GM18868 (cell line): Measurements from ENCODE around the gene RAP1GDS1.
A peak's percentile ranks its signal among the peaks of the same experiment; 100 is the strongest.

Experiments used
- ATAC-seq: cut with Tn5 transposase; IDR thresholded peaks from one replicate; pipeline ENCODE4 v1.9.1; 2021; ENCODE audit warnings: mild to moderate bottlenecking, moderate library complexity; ENCODE audit not compliant: unreplicated experiment

The RAP1GDS1 gene, protein sequence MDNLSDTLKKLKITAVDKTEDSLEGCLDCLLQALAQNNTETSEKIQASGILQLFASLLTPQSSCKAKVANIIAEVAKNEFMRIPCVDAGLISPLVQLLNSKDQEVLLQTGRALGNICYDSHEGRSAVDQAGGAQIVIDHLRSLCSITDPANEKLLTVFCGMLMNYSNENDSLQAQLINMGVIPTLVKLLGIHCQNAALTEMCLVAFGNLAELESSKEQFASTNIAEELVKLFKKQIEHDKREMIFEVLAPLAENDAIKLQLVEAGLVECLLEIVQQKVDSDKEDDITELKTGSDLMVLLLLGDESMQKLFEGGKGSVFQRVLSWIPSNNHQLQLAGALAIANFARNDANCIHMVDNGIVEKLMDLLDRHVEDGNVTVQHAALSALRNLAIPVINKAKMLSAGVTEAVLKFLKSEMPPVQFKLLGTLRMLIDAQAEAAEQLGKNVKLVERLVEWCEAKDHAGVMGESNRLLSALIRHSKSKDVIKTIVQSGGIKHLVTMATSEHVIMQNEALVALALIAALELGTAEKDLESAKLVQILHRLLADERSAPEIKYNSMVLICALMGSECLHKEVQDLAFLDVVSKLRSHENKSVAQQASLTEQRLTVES

DNA sequence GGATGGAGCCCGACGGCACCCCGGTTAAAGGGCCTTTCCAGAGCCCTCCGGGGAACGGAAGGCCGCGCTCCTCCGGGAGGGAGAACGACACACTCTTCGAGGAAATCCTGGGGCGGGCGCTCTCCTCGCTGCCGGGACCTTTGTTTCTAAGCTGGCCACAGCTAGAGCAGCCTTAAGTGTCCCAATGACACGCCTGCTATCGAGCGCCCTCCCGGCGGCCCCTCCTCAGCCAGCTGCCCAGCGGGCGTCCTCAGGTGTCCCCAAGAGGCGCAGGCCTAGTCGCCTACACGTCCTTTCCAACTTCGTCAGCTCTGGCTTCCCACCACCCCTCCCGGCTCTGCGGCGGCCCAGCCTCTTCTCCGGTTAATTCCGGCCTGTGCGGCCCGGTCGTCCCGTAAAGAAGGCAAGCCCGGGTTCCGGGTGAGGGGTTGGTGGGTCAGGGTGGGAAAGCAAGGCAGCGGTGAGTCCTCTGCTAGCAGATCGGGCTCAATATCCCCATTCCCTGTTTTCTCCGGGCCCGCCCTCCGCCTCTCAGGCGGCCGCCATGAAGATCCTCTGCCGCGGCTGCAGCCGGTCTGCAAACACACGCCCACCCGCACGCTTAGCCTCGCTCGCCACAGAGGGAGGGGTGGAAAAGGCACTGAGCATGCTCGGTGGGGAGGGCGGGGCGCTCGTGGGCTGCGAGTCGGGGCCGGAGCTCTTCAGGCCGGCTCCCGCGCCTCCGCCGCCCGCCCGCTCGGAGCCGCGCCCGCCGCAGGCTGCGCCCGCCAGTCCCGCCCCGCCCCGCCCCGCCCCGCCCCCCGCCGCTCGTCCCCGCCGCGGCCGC is at the start of gene RAP1GDS1:
Gene RAP1GDS1 (plus strand): TSS at position 806 of the 826 bp plus-strand sequence. CDS start 182 bp downstream, outside the sequence.
- peak; percentile 92 for ATAC-seq

DNA sequence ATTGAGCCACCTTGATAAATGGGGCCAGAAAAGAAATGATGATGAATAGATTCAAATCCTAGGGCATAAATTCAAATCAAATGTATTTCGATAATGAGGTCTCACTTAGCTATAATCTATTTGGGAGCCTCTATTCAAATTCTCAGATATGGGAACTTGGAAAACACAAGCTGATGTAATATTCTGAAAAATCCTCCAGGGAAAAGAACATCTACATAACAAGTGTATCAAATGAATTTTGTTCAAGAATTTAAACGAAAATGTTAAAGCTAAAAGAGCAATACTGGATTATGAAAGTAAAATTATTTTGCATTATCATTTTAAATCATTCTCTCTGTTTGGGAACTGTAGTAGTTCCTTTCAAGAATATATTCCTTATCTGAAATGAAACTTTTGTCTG is 38.9 kb upstream of the RAP1GDS1 start:
- no peak for ATAC-seq

DNA sequence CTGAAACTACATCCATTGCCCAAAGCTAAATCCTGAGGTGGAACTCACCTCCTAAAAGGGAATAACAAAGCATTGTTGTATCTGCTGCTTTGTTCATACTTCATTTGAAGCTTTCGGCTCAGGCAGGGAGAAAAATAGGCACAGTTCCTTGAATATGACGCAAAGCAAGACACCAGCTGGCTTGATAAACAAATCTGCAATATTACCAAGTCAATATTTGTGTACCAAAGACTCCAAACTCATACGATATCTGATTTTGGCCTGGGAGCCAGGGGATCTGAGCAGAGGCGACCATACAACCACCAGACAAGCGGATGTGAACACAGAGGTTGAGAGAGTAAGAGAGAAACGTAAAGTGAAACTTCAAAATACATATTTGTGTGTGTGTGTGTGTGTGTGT is 34.8 kb upstream of the RAP1GDS1 start:
- no peak for ATAC-seq

DNA sequence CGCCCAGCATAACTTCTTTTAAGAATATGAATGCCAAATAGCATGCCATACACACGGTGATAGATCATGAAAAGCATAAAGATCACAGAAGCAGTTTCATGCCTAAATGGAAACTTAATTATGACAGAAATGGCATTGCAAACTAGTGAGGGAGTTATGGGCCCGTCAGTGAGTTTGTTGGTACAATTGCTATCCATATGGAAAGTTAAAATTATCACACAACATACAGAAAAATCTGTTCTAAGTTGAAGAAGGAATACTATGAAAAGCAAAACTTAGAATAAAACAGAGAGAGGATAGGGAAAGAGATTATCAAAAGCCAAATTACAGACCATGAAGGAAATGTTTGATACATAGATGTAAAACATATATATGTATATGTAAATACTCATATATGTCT is 30.2 kb upstream of the RAP1GDS1 start:
- no peak for ATAC-seq

DNA sequence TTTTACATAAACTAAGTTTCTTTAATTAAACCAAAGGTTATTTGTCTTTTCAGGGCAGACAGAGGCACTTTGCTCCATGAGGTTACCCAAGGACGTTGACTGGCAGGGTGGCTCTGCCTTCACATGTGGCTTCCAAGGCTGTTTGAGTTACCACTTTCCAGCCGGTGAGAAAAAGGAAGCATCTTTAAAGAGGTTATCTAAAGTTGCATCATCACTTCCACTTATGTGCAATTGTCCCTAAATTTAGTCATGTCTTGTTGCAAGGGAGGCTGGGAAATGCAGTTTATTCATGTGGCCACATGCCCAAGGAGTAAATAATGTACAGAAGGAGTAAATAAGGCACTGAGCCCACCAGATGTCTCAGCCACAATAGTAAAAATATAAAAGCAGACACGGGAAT is 29.0 kb upstream of the RAP1GDS1 start:
- ATAC-seq = no peak

DNA sequence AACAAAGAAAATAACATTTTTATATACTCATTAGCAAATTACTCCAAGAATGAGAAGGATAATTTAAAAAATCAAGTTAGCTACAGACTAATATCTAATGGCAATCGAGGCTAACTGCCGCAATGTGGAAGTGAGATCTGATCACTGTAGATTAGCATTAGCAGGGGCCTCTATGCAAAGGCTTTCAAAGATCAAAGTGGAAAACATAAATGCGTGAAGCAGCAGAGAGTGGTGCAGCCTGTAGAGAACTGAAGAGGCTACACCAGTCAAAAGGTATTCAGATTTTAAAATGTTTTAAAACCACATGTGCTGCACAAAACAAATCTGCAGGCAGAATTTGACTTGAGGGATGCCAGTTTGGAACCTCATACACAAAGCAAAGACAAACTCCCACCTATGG is 24.0 kb upstream of the RAP1GDS1 start:
- ATAC-seq = no peak

DNA sequence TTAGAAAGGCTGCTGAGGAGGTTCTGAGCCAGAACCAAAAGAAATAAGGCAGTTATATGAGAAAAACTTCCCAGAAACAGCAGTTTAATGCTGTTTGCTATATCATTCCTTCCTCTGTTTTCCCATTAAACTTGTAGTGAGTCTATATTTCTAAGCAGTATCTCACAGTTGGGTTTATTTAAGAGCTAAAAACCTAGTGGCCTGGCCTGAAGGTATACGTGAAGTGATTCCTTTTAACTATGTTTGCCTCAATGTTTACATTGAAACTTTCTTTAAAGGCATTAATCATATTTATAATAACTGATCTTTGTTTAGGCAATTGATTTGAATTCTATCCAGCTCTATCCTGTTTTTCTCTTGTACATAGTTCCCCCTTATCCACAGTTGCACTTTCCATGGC is 19.1 kb upstream of the RAP1GDS1 start:
- ATAC-seq = no peak

DNA sequence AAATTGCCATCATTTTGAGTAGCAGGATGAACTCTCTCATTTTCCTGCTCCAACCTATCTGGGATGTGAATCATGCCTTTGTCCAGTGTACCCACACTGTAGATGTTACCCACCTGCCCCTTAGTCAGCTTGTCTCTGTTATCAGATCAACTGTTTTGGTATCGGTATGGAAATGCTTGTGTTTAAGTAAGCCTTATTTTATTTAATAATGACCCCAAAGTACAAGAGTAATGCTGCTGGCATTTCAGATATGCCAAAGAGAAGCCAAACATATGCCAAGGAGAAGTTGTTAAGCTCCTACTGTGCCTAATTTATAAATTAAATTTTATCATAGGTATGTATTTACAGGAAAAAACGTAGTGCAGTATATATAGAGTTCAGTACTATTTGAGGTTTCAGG is 18.6 kb upstream of the RAP1GDS1 start:
- no peak for ATAC-seq

DNA sequence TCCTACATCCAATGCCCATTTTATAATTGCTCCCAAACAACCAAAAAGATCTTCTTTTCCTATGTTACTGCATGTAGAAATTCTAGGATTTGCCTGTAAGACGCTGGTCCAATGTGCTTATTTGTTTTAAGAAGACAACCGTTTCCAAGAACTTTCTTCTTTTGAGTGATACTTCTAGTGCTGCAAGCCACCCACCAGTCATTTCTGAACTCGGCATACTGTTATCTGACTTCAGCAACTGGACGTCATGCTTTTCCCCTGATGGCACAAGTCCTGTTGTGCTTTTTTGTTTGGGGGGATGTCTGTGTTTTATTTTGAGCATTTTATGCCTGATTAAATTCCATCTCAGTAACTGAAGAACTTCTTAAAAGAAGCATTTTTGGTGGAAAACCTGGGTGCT is 16.0 kb upstream of the RAP1GDS1 start:
- ATAC-seq = no peak

DNA sequence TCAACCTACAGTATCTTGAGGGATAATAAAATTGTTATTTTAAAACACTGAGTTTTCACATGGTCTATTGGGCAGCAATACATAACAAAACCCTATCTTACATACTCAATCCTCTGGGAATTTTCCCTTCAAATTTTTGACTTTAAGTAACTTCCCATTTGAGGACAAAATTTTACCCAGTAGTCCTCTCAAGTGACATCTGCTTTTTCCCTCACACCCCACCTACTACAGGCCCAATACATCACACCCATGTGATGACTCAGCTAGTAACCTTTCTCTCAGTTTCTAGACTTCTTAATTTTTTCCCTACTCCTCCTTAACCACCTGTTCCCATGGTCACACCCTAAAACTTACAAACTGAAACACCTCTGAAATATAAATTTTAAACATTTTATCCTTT is 12.2 kb upstream of the RAP1GDS1 start:
- peak; percentile 47 for ATAC-seq

DNA sequence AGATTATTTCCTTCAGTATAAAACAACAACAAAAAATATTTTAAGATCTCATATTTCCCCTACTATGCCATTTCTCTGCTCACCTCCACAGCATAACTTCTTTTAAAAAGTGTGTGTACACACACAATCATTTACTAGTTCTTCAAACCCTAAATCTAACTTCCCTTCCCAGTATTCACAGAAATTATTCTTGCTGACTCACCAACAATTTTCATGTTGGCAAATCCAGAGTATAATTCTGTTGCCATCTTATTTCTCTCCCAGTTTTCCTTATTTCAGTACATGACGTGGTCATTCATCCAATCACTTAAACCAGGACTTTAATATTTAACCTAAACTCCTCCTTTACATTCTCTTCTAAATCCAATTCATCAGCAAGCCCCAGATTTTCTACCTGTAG is 11.4 kb upstream of the RAP1GDS1 start:
- ATAC-seq = no peak

DNA sequence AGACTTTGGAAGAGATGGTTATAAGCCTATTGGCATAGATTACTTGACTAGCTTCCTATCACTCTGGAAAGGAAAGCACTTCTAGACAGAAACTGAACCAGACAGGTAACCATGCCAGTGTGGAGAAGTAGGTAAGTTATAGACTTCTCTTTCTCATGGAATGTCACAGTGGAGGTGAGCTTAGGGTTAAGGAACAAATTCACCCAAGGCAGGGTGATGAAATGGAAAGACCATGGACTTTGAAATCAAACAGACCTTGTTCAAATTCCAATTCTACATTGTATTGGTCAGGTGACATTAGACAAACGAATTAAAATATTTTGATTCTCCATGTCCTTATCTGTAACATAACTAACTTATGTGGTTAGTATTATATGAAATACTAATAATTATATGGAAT is 7.7 kb upstream of the RAP1GDS1 start:
- ATAC-seq = no peak

DNA sequence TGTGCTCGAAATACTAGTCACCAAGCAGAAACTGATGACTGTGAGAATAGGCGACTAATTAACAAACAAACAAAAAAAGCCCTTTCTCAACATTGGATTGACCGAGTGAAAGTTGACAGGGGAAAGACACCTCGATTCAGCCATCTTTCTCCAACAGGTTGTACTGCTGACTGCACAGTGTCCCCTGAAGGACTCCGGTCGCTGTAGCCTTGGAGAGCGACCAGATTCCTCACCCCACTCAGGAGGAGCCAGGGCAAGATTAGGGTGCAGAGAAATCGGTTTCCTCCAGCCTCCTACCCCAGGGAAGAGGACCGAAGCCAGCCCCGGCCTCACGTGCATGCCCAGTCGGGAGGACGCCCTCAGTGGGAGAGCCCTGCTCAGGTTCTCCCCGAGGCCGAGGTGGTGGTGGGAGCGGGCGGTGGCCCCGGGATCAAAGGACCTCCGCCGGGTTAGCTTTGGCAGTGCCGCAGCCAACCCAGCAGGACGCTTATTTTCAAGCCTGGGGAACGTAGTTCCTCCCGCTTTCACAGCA is 1.1 kb upstream of the RAP1GDS1 start:
- peak; percentile 12 for ATAC-seq

DNA sequence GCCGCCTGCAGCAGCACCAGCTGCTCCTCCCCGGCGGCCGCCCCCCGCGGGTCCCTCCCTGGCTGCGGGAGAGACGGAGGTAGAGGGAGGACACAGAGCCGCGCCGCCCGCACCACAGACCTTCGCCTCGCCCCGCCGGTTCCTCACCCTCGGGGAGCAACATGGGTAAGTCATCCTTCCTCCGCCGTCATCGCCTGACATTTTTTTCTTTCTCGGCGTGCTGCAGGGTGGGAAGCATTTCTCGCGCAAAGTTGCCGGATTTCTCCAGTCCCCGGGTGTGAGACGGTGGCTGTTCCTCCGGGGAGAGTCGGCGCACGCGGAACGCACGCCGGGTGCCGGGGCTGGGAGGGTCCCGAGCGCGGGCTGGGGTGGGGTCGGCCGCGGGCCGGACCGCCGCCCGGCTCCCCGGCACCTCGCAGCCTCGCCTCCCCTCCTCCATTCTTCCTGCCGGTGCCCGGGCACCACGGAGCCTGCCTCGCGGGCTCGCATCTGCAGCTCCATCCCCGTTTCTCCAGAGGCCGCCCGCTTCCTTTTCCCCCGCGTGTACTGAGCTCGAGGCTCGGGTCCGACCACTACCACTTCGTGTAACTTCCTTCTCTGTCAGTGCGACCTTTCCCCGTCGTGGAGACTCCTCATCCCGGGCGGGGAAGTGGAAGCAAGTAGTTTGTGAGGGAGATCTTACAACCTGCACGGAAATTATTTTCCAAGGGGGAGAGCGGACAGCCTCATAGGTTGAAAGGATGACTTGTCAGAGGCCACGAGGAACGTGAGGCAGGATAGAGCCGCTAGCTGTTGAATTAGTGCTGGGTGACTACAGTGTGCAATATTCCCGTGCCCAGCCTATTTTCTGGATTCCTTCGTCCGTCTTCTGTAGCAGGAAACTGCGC is 464 bp downstream of the RAP1GDS1 start:
- peak; percentile 12 for ATAC-seq

DNA sequence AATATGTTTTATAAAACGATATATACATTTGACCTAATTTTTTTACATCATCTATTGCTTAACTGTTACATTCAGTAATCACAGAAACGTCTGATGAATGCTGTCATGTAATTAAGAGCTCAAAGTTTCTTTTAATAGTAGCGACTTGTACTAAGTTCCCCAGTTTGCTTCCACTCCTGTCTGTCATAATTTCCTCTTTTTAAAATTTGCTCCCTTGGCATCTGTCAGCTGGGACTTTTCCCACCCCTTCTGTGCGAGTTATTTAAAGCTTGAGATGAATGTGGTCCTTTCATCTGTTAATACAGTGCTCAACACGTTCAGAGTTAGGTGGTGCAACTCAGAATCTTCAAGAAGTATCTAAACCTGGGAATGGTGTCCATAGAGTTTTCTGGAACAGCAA is 1.2 kb downstream of the RAP1GDS1 start:
- ATAC-seq = no peak

DNA sequence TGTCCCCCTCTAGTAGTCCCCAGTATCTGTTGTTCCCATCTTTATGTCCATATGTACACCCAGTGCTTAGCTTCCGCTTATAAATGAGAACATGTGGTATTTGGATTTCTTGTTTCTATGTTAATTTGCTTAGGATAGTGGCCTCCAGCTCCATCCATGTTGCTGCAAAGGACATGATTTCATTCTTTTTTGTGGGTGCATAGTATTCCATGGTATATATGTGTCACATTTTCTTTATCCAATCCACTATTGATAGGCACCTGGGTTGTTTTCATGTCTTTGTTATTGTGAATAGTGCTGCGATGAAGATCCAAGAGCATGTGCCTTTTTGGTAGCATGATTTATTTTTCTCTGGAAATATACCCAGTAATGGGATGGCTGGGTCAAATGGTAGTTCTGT is 6.3 kb downstream of the RAP1GDS1 start:
- no peak for ATAC-seq

DNA sequence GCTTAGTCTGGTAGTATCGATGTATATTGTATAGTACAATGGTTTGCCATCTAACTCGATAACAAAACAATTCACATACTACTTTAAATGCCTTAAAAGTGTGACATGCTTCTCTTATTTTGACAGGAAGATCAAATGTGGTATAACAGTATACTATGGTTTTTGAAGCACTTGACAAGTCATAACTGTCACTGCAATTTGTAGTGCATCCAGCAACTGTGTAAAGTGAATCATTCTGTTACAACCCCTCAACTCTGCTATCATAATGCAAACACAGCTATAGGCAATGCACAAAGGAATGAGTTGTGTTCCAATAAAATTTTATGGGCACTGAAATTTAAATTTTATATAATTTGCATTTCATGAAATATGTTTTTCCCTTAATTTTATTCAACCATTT is 14.0 kb downstream of the RAP1GDS1 start:
- no peak for ATAC-seq

DNA sequence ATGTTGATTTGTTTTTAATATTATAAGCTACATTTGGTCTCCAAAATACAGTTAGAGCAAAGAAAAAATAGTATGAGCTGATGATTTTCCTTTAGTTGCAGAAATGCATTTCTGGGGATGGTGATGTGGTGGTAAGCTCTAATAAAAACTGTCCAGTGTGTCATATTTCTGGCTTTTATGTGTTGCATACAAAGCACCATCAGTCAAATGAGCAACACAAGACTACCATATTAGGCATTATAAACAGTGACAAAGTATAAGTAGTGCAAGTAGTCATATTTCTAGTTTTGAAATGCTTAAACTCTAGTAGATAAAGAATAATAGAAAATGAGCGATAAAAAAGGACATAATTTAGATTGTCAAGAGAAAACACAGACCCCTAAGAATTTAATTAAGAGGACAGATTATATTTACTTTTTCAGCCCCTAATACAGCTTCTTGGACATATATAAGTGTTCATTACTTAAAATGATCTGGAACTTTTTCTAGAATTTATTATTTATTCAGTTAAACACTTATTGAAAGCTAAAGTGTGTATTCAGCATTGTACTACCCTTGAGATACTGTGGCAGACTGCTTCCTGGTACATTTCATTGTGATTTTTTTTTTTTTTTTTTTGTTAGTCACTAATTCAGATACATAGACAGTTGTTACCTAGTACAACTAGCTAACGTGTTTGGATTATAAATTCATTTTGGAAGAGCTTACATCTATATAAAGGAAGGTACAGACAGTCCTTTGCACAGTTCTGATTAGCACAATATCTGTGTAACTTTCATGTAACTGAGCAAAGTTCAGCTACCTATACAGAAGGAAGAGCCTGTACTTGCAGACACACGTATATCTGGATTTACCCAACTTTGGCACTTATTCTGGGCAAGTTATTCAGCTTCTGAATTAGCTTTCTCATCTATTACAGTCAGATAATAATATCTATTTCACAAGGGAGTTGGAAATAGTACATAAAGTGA is 22.3 kb downstream of the RAP1GDS1 start:
- ATAC-seq = no peak

DNA sequence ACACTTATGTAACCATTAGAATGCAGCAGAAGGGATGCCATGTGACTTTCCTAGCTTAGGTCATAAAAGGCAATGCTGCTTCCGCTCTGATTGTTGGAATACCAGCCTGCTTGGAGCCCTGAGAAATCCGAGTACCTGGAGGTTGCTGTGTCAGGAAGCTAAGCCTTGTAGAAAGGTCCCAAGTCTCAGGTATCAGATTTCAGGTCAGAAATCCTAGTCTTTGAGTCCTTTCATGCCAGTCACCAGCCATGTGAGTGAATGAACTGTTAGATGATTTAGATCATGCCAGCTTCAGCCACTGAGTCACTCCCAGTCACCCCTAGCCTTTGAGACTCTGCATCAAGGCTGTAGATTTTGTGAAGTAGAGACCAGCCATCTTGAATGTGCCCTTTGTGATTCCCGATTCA is 23.5 kb downstream of the RAP1GDS1 start:
- no peak for ATAC-seq
